Ishikawa (cell line): ENCODE data around the gene NDUFAF8.

Experiments used
- EGR1 ChIP-seq: IDR thresholded peaks from 2 replicates; pipeline ENCODE4 v1.6.1; 2012
- TAF1 ChIP-seq: IDR thresholded peaks from 2 replicates; pipeline ENCODE4 v1.6.1; 2012; ENCODE audit warnings: low read depth, mild to moderate bottlenecking
- TCF12 ChIP-seq: IDR thresholded peaks from 2 replicates; pipeline ENCODE4 v1.6.1; 2012; ENCODE audit warnings: low read depth
- YY1 ChIP-seq: IDR thresholded peaks from 2 replicates; pipeline ENCODE4 v1.6.1; 2012; ENCODE audit warnings: low read depth
- TF ChIP-seq, protein P1 (sequence below): IDR thresholded peaks from 2 replicates; pipeline ENCODE4 v1.6.1; 2012

DNA sequence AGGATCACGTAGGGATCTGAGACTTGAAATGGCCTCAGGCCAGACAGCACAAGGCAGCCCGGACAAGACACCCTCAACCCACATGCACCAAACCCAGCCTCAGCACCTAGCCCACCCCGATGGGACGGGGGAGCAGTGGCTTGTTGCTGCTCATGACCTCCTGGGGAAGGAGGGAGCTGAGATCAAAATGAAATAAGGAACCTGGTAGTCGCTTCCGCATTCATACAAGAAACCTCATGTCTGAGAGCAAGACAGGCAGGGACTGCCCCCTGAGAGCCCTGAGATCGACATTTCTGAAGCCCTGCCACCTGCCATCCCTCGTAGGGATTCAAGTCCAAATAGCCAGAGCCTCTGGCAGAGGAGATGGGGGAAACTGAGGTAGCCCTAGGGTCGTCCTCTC, 10.7 kb upstream of the NDUFAF8 start:
- TF ChIP-seq YY1 (no peak), TAF1 (no peak), EGR1 (no peak), TCF12 (no peak)
- TF ChIP-seq, protein P1, sequence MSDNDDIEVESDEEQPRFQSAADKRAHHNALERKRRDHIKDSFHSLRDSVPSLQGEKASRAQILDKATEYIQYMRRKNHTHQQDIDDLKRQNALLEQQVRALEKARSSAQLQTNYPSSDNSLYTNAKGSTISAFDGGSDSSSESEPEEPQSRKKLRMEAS: no peak
